Measurements from ENCODE around the gene SRSF6.

Gene SRSF6

GRCh38 chr20:43465625-43465943, 7.9 kb downstream of the SRSF6 start:
- no peak overlapping the region for H3K4me2 ChIP-seq (ENCODE audit: low read length)
- no peak overlapping the region for H3K9ac ChIP-seq (ENCODE audit: low read length)
- no peaks in the 10 kb centered on the region for H3K9me3 ChIP-seq (ENCODE audit: low read length)
- no peaks in the 10 kb centered on the region for H3K79me2 ChIP-seq (ENCODE audit: insufficient read depth, low read length)
- peaks cover 7% of the 10 kb centered on the region for H4K20me1 ChIP-seq (ENCODE audit: insufficient read depth, low read length)
- no peaks in the 10 kb centered on the region for H3K27me3 ChIP-seq (ENCODE audit: insufficient read depth, low read length)
- H3K36me3 ChIP-seq (ENCODE audit: insufficient read depth, low read length) = peaks cover 61% of the 10 kb centered on the region
- TF ChIP-seq, protein P1, sequence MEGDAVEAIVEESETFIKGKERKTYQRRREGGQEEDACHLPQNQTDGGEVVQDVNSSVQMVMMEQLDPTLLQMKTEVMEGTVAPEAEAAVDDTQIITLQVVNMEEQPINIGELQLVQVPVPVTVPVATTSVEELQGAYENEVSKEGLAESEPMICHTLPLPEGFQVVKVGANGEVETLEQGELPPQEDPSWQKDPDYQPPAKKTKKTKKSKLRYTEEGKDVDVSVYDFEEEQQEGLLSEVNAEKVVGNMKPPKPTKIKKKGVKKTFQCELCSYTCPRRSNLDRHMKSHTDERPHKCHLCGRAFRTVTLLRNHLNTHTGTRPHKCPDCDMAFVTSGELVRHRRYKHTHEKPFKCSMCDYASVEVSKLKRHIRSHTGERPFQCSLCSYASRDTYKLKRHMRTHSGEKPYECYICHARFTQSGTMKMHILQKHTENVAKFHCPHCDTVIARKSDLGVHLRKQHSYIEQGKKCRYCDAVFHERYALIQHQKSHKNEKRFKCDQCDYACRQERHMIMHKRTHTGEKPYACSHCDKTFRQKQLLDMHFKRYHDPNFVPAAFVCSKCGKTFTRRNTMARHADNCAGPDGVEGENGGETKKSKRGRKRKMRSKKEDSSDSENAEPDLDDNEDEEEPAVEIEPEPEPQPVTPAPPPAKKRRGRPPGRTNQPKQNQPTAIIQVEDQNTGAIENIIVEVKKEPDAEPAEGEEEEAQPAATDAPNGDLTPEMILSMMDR (IDR thresholded peaks at IDR 0.05; ENCODE audit: low read length) = no peak
- no peak for TF ChIP-seq EZH2 (IDR thresholded peaks at IDR 0.05; ENCODE audit: borderline replicate concordance, low read length)
- no peak overlapping the region for H2AFZ ChIP-seq (ENCODE audit: low read length)
- H3K9me2 ChIP-seq (ENCODE audit: low read depth, low read length) = no peaks in the 10 kb centered on the region
- no peak overlapping the region for H3K4me3 ChIP-seq (ENCODE audit: low read depth, low read length, poor library complexity, severe bottlenecking)
- peaks cover 10% of the 10 kb centered on the region for H3F3A ChIP-seq (ENCODE audit: insufficient read depth, low read length)
- H3K27ac ChIP-seq (ENCODE audit: low read depth, low read length, poor library complexity, severe bottlenecking) = no peak overlapping the region
- H3K4me1 ChIP-seq (ENCODE audit: insufficient read depth, low read length, severe bottlenecking) = no peaks in the 10 kb centered on the region

GRCh38 chr20:43467589-43467988, 9.9 kb downstream of the SRSF6 start:
- no peaks in the 10 kb centered on the region for H3K27me3 ChIP-seq (ENCODE audit: insufficient read depth, low read length)
- no peak overlapping the region for H2AFZ ChIP-seq (ENCODE audit: low read length)
- no peak overlapping the region for H3K4me3 ChIP-seq (ENCODE audit: low read depth, low read length, poor library complexity, severe bottlenecking)
- no peaks in the 10 kb centered on the region for H3K9me2 ChIP-seq (ENCODE audit: low read depth, low read length)
- no peaks in the 10 kb centered on the region for H3K4me1 ChIP-seq (ENCODE audit: insufficient read depth, low read length, severe bottlenecking)
- peaks cover 41% of the 10 kb centered on the region for H3K36me3 ChIP-seq (ENCODE audit: insufficient read depth, low read length)
- no peak overlapping the region for H3K27ac ChIP-seq (ENCODE audit: low read depth, low read length, poor library complexity, severe bottlenecking)
- no peak for TF ChIP-seq EZH2 (IDR thresholded peaks at IDR 0.05; ENCODE audit: borderline replicate concordance, low read length)
- TF ChIP-seq, protein P1 (IDR thresholded peaks at IDR 0.05; ENCODE audit: low read length) = no peak
- H3F3A ChIP-seq (ENCODE audit: insufficient read depth, low read length) = peaks cover 14% of the 10 kb centered on the region
- H3K79me2 ChIP-seq (ENCODE audit: insufficient read depth, low read length) = no peaks in the 10 kb centered on the region
- H3K4me2 ChIP-seq (ENCODE audit: low read length) = no peak overlapping the region
- no peaks in the 10 kb centered on the region for H3K9me3 ChIP-seq (ENCODE audit: low read length)
- peaks cover 5% of the 10 kb centered on the region for H4K20me1 ChIP-seq (ENCODE audit: insufficient read depth, low read length)
- H3K9ac ChIP-seq (ENCODE audit: low read length) = no peak overlapping the region

DNA sequence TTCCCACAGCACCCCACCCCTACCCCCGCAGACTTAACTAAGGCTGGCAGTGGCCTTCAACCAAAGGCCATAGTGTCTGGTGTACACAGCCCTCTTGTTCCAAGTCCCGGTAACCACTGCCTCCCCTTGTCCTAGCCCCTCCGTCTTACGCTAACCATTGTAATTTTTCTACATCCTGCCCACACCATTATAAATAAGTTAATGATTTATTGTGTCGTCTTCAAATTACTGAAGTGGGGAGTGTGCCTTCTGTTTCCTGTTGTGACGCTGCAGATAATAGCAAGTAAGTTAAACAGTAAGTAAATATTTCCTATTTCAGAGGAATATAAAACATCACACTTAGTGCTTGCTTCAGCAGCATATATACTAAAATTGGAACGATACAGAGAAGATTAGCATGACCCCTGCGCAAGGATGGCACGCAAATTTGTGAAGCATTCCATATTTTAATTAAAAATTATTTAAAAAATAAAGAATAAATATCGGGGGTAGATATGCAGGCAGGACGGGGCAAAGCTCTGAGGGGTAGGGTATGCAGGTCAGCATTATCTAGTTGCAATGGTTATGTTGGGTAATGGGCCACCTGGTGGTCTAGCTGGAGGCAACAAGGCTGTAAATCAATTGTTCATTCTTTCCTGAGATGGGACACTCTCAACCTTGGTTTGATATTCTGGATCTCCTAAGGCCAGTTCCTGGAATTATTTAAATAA, 15.1 kb downstream of the SRSF6 start:
- peaks cover 6% of the 10 kb centered on the region; the same call in 1 of the 2 replicates for H3F3A ChIP-seq (ENCODE audit: insufficient read depth, low read length)
- H3K9me3 ChIP-seq (ENCODE audit: low read length) = no peaks in the 10 kb centered on the region
- no peaks in the 10 kb centered on the region for H3K27me3 ChIP-seq (ENCODE audit: insufficient read depth, low read length)
- no peaks in the 10 kb centered on the region for H3K9me2 ChIP-seq (ENCODE audit: low read depth, low read length)
- no peaks in the 10 kb centered on the region for H3K79me2 ChIP-seq (ENCODE audit: insufficient read depth, low read length)
- no peak overlapping the region for H3K9ac ChIP-seq (ENCODE audit: low read length)
- no peaks in the 10 kb centered on the region for H3K4me1 ChIP-seq (ENCODE audit: insufficient read depth, low read length, severe bottlenecking)
- TF ChIP-seq EZH2 (IDR thresholded peaks at IDR 0.05; ENCODE audit: borderline replicate concordance, low read length) = no peak
- TF ChIP-seq, protein P1 (IDR thresholded peaks at IDR 0.05; ENCODE audit: low read length) = no peak
- no peak overlapping the region for H2AFZ ChIP-seq (ENCODE audit: low read length)
- no peak overlapping the region for H3K27ac ChIP-seq (ENCODE audit: low read depth, low read length, poor library complexity, severe bottlenecking)
- no peaks in the 10 kb centered on the region; the same call in 1 of the 2 replicates for H3K36me3 ChIP-seq (ENCODE audit: insufficient read depth, low read length)
- no peak overlapping the region for H3K4me3 ChIP-seq (ENCODE audit: low read depth, low read length, poor library complexity, severe bottlenecking)
- H3K4me2 ChIP-seq (ENCODE audit: low read length) = no peak overlapping the region
- H4K20me1 ChIP-seq (ENCODE audit: insufficient read depth, low read length) = no peaks in the 10 kb centered on the region
